GM21737 (cell line): ENCODE measurements around the gene MGAT5.

Experiments
- ATAC-seq: cut with Tn5 transposase; IDR thresholded peaks from one replicate; pipeline ENCODE4 v1.9.1; 2021; ENCODE audit warnings: mild to moderate bottlenecking, moderate library complexity; ENCODE audit not compliant: unreplicated experiment

Gene MGAT5

DNA sequence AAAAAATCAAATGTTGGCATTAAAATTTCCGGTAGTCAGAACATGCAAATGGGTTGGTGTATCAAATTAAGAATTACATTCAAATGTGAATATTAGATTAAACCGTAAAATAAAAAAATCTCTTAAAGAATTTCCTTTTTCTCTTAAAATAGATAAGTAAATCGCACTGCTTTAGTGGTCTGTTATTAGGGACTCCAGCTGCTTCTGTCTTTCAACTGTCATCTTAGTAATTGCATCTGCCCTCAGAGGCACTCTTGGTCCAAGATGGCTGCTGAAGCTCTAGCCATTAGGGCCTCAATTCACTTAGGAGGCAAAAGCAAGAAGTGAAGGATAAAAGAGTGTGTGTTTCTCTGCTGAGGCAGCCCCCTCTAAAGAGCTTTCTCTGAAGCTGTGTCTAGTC lies 132.4 kb downstream of the MGAT5 start:
- no peak for ATAC-seq

DNA sequence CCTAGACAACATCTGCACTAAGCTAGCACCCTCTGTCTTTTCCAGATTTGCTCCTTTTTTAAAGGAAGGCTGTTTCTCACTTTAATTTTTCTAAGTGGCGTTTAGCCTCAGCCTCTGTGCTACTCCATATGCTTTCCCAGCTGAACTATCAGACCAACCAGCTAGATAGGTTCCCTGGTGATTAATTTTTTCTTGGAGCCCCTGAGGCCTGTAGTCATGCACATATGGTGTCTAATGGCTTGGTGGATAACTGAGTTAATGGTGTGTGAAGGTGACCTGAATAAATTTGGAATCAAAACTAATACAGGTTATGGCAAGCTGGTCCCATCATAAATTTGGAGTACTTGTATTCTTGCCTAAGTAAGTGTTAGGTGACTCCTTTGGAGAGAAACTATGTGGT lies 135.5 kb downstream of the MGAT5 start:
- no peak for ATAC-seq

DNA sequence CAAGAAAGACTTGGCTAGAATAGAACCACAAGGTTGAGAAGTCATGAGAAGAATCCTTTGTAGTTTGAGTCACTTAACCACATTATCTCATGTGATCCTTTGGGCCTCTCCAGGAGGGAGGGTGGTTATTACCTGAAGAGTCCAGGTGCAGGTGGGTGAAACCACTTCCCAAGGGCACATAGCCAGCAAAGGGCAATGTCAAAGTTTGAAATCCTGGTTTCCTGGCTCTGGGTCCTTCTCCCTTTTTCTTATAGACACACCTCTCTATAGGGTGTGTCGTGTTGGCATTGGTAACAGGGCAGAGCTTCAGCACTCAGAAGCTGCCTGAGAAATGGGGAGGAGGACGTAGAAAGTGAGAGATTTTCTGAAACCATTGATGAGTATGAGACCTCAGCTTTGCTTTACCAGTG lies 137.9 kb downstream of the MGAT5 start:
- peak; percentile 71 for ATAC-seq

DNA sequence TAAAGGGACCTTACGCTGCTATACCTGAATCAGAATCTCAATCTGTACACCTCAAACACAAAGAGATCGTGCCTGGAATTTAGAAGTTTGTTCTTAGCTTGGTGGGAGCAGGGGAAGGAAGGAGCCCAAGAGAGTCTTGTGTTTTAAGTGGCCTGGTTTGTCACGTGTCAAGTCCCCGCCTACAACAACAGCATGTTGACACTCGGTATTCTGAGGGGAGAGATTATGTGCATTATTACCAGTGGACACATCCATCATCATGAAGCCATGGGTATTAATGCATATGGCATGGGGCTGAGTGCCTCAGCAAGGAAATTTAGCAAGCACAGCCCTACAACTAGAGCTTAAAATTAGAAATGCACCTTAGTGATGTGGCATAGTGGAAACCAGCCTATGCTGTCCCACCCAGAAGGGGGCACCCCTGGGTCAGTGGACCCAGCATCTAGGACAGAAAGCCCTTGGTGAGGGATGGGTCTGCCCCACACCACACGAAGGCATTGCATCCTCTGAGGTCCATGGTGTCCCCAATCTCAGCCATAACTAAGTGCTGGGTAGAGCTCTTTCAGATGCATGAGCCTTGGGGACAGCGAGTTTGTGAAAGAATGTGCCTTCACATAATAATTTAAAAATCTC lies 138.7 kb downstream of the MGAT5 start:
- ATAC-seq = no peak

DNA sequence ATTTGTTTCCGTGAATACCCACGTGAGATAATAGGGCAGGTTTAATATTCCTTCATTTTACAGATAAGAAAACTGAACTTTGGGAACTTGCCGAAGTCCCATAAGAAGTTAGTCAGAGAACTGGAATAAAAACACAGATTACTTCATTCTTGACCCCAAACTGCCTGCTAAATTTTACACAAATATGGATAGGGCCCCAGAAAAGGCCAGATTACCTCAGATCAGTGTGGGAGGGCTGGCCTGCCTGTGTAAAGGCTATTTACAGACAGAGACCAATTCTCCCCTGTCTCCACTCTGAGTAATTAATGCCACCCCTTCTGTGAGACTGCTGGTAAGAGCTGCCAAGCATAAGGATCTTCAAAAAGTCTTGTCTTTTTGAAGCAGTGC lies 139.2 kb downstream of the MGAT5 start:
- no peak for ATAC-seq

DNA sequence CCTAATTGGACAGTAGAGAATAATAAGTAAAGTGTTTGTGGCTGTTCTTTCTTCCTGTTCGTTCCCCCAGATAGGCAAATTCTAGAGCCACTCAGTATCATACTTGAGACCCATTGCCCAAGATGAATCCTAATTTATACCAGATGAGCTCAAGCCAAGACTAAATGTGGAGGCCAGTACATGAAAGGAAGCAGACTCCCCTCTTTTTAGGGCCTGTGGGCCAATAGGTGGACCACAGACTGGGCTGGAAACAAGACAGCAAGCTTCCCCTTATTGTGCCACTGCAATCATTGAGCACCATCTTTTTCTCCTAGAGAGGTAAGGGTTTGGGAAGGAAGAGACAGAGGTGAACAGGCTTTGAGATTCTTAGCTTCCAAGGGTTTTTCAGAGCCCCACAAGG lies 141.9 kb downstream of the MGAT5 start:
- no peak for ATAC-seq

DNA sequence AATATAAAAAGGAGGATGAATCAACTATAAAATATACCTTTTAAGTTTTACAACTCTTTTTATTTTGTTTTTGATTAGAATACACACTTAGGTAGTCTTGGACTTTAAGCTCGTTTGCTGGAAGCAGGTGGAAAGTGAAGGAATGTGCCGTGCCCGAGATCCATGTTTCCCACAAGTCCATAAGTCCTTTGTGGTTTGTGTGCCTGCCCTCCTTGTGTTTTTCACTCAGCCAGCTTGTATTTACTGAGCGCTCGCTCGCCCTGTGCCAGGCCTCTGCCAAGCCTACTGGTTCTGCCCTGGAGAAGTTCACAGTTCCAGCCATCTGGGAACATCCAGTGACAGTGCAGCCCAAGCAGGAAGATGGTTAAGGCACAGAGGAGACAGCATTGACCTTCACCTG lies 142.6 kb downstream of the MGAT5 start:
- ATAC-seq = no peak

DNA sequence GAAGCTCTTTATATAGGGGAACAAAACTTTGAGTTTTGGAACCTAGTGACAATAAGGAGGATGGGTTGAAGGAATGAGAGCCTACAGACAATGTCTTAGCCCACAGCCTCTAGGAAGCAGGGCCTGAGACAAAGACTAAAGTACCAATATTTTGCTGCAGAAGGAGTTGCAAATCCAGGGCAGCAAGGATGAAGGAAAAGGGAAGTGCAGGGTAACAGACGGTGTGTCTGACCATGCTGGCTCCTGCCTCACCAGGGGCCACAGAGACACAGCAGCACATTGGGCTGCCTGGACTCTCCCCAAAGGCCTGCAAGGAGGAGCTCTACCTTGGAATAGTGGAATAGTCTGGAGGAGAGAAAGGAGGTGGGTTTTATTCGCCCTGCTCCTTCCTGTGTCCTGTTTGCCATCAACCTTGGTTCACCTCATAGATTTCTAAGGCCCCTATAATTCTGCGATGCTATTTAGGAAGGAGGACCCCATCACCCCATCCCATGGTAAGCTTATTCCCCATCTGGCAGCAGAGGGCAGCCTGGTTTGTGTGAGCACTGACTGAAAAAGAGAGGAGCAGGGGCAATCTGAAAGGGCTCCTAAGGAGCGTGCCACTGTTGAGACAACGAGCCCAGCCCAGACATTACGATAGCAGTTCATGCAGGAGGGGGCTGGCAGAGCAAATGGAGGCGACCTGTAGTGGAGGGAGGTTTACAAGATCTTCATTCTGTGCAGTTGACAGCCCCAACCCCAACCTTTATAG lies 143.4 kb downstream of the MGAT5 start:
- ATAC-seq = no peak

DNA sequence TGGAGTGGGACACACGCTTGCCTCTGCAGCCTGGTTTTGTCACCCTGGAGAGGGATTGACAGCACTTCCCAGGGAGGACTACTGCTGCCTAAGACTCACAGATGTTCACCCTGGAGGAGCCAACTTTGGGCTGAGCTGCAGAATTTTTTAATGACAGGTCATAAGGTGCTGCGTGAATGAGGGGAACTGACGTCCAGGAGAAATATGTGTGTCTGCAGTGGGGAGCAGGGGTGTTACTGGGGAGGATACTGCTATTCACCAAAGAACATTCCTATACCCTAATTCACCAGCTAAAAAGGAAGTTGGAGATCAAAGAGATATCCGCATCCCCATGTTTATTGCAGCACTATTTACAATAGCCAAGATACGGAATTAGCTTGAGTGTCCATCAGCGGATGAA lies 144.4 kb downstream of the MGAT5 start:
- no peak for ATAC-seq

DNA sequence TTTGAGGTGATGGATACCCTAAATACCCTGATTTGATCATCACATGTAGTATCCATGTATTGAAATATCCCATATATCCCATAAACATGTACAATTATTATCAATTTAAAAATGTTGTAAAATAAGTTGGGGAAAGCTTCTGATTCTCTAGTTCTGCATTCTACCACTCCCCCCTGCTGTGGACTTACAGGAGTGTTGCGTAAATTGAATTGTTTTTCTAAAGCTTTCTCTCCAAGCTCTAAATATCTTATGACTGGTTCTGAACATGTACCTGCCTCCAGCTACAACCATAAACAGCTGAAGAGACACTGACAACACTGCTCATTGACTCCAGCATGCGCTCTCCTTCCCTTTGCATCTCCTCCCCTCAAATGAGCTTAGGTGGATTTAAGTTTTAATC lies 145.2 kb downstream of the MGAT5 start:
- no peak for ATAC-seq

DNA sequence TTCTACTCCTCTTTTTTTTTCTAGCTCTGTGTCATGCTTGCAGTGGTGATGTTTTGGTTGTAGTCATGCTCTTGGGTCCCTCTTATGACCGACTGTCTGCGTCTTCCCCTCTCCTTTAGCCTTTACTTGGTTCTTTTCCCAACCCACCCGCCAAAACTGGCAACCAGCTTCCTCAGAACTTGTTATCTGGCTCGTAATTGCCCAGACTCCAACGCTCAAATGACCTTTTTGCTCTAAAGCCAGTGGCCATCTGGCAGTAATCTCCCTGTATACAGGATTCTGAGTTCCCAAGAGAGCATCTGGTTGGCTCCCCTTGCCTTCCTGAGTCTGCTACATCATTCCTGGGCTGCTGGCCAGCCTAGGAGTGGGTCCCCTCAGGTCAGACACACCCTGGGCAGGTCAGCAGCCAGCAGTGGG lies 147.2 kb downstream of the MGAT5 start:
- ATAC-seq = no peak

DNA sequence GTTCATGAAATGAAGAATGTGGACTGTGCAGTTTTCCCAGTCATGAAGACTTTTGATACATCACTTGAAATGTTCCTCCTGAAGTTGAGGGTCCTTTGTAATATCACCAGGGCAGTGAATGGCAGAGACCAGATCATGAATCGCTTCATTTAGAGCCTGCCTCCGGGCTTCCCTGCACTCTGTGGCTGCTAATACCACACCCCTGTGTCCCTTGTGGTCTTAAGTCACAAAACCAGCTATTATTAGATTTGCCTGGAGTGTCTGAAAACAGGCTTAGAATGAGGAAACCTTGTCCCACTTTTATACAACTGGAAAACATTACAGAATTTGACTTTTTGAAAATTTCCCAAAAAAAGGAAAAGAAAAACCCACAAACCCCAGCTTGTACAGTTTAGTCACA lies 147.9 kb downstream of the MGAT5 start:
- no peak for ATAC-seq

DNA sequence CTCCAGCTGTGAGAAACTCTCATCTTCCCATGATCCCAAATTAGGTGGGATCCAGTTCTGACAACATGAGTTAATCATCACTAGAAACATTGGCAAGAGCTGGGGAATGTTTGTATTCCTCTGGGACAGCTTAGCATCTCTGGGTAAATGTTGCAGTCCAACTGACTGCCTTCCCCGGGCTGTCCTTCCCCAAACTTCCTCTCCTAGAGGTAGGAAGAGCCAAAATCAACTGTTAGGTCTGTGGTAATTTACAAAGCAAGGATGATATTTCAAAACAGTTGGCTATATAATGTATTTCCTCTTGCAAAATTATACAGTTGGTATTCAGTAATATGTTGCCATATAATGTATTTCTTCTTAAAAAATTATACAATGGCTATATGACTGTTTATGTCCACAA lies 148.5 kb downstream of the MGAT5 start:
- no peak for ATAC-seq

DNA sequence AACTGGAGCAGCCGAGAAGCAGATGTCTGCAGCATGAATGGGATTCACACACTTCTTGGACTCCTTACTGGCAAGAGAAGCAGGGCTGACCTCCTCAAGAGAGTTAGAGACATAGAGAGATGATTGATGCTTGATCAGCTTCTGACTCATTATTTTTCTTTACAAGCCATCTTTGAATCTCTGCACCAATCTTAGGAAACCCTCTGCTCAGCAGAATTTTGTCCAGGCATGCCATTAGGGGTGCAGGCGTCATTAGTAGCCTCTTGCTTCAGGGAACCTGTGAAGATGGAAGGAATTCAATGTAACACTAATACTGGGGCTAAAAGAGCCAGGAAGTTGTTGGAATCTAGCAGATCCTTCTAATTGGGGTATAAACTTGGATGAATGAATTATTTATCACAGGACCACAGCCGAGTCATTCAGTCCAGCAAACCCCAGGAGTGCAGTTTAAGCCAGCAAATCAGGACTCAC lies 151.8 kb downstream of the MGAT5 start:
- ATAC-seq = no peak

DNA sequence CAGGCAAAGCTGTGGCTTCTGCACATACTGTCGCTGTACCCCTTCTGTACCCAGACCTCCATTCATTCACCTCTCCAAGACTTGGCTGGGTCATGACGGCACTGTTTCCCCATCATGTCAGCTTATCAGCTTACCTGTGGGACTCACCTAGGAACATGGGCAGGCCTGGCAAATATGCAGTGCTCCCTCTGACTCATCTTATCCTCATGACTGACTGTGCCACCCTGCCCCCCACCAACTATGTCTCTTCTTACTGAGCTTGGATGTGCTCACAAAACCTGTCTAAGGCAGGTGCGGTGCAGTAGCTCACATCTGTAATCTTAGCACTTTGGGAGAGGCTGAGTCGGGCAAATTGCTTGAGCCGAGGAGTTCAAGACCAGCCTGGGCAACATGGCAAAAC lies 152.4 kb downstream of the MGAT5 start:
- ATAC-seq = no peak

DNA sequence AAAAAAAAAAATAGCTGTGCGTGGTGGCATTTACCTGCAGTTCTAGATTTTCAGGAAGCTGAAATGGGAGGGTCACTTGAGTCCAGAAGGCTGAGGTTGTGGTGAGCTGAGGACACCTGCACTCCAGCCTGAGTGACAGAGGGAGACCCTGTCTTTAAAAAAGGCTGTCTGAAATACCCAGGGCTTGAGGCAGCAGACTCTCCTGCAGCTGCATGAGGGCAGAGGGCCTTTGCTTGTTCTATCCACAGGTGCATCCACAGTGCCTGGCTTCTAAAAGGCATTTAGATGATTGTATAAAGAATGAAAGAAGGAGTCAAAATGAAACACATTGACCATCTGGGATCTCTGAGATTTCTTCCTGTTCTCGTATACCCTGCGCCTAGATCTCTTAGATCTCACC lies 152.9 kb downstream of the MGAT5 start:
- no peak for ATAC-seq

DNA sequence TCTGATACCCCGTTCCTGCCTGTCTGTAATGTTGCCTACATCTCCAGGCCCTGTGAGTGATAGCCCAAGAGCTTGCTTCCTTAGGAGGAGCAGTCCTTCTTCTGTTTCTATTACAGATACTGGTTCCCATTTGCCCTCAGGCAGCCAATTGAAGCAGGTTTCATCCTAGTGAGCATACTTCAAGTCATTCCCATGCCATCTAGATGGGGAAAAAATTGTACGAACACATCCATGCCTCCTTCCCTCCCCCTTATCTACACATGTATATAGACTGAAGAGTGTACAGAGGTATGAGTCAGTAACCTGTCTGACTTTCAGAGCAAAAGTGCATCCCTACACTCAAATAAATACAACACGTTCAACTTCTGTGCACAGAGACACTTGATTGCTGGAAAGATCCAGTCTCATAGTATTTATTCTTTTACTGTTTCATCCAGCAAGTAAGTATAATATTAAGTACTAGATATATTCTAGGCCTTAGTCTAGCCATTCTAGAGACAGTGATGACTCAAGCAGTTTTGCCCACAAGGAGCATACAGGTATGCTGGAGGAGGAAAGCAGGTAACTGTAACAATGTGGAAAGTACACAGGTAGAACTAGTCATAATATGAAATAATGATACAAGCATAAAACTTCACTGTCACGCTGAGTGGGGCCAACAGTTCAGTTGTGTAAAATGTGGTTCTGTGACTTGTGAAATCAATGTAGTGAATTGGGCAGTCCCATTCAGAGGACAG lies 153.4 kb downstream of the MGAT5 start:
- no peak for ATAC-seq

DNA sequence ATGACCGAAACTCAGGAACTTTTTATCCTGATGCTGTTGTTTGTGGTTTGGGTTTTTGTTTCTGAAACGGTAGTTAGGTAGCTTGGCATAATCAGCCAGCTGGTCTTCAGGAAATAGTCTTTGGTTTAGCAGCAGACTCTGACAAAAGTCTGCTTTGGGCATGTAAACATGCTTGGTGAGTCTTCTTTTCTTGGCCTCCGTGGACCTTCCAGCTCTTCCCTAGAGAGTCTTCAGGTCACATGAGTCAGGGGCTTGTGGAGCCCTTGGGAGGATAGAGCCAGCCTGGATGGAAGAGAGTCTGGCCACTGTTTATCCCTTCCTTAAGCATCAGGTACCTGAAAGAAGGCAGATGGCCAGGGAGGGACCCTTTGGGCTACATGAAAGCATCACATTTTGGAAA lies 154.5 kb downstream of the MGAT5 start:
- ATAC-seq = no peak

DNA sequence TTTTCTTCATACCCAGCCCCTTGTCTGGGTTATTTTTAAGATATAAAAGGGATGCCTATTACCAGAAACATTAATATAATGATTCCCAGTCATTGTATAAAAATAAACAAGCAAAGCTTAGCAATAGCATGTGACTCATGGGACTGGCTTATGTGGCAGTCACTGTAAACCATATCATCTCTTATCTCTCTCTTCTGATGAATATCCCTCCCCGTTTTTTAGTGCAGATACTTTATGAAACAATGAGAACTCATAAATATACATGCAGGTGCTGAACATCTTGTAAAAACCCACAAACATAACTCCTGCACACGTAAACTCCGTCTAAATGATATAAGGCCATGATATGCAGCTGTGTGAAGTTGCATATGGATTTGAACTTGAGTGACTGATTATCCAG lies 154.9 kb downstream of the MGAT5 start:
- ATAC-seq = no peak

DNA sequence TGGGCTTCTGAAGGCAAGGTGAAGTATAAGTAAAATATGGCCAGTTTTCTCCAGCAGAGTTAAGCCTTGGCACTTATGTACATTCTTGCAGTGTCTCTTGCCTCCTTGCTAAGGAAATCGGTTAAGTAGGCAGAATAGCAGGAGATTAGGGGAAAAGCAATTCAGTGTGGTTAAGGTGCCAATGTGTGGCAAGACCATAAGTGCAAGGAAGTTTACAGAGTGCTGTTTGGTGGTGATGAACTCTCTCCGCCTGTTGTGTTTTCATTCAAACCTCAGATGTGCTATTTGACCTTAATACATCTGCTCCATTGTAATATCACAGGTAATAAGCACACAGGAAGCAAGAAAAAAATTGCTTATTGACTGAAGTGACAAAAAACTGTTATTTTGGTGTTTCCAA lies 156.1 kb downstream of the MGAT5 start:
- ATAC-seq = no peak

DNA sequence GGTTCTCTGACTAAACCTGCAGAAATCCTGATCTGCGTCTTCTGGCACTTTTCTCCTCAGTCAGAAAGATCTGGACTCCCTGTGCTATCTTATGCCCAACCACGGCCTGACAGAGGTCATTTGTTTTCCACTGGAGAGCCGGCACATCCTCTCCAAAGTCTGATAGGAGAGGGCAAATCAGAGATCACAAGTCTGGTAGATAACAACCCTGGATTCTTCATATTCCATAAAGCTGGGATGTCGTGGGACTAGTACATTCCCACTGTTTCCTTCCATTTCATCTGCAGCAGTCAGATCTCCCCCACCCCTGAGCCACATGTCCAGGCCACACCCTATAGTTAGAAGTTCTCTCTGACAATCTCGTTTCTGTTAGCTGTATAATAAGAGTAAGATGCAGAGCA lies 157.0 kb downstream of the MGAT5 start:
- no peak for ATAC-seq

DNA sequence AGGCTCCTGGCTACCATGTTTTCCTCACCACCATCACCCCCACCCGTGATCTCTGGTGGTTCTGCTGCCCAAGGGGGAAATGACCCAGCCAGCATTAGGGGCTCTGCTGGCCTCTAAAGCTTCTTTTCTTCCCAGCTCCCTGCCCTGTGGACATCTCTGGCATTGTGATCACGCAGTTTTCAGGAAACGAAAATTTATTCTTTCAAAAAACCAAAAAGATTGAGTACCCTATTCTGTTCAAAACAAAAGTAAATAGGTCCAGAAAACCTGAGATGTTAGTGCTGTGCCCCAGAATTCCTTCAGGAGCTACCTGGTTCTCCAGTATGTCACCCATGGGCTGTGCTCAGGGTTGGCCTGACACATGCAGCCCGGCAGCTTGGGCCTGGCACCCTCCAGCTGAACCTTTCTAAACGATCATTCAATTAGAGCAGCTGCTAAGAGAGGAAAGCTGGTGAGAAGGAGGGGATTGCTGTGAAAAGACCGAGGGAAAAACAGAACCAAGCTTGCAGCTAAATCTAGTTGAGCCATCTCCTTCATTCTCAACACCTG lies 157.5 kb downstream of the MGAT5 start:
- no peak for ATAC-seq
